Glutamatergic neuron (in vitro differentiated cells): ENCODE data around the gene GNLY. TPM values are rescaled to one million over a fixed set of nuclear protein-coding genes. Genes with fewer than 3 reads are reported as not detected.

Experiments
- DNase-seq: peaks from one replicate; pipeline ENCODE4 v3.0.0; 2022
- H3K27ac Mint-ChIP-seq: one replicate; pipeline ENCODE4 v1.8.0; 2020; ENCODE audit warnings: mild to moderate bottlenecking, mixed read lengths, inconsistent platforms; ENCODE audit not compliant: unreplicated experiment
- H3K27me3 Mint-ChIP-seq: one replicate; pipeline ENCODE4 v1.8.0; 2020; ENCODE audit warnings: mild to moderate bottlenecking, moderate library complexity, mixed read lengths, inconsistent platforms; ENCODE audit not compliant: unreplicated experiment
- H3K36me3 Mint-ChIP-seq: one replicate; pipeline ENCODE4 v1.8.0; 2020; ENCODE audit warnings: mild to moderate bottlenecking, mixed read lengths, inconsistent platforms; ENCODE audit not compliant: unreplicated experiment
- H3K4me1 Mint-ChIP-seq: one replicate; pipeline ENCODE4 v1.8.0; 2020; ENCODE audit warnings: mild to moderate bottlenecking, low read depth, mixed read lengths, inconsistent platforms; ENCODE audit not compliant: unreplicated experiment
- H3K4me3 Mint-ChIP-seq: one replicate; pipeline ENCODE4 v1.8.0; 2020; ENCODE audit warnings: mild to moderate bottlenecking, mixed read lengths, inconsistent platforms; ENCODE audit not compliant: unreplicated experiment
- H3K9me3 Mint-ChIP-seq: one replicate; pipeline ENCODE4 v1.8.0; 2020; ENCODE audit warnings: mild to moderate bottlenecking, moderate library complexity, mixed read lengths, inconsistent platforms; ENCODE audit not compliant: unreplicated experiment
- CTCF ChIP-seq: fragments of 200-600 bp; sonication (generic); IDR thresholded peaks from one replicate; pipeline ENCODE4 v1.5.0; 2021; ENCODE audit not compliant: partially characterized antibody, unreplicated experiment
- total RNA-seq: library from RNA; stranded (reverse); fragmentation: NEBNext Ultra II Directional; extraction: Animal tissue kit (Norgen Biotek cat#: 25700); gene quantifications from one replicate; pipeline ENCODE4 v1.2.1, GENCODE V29; 2021; ENCODE audit not compliant: unreplicated experiment

GNLY gene
- total RNA-seq, 1 donor from 2014 or later, result not detected

- no peak for DNase-seq
- H3K4me1 Mint-ChIP-seq, result peaks cover 19% of the 10 kb centered on the region
- H3K36me3 Mint-ChIP-seq, result no peaks in the 10 kb centered on the region
- TF ChIP-seq CTCF, result no peak
- H3K27me3 Mint-ChIP-seq, result peaks cover 4% of the 10 kb centered on the region
- no peak overlapping the region for H3K4me3 Mint-ChIP-seq
- H3K9me3 Mint-ChIP-seq, result peaks cover 4% of the 10 kb centered on the region
- H3K27ac Mint-ChIP-seq, result no peak overlapping the region
These were observed 33.6 kb downstream of the GNLY start for GRCh38 chr2:85727798-85728197.

- H3K4me1 Mint-ChIP-seq, result peaks cover 21% of the 10 kb centered on the region
- peaks cover 4% of the 10 kb centered on the region for H3K9me3 Mint-ChIP-seq
- H3K27ac Mint-ChIP-seq, result no peak overlapping the region
- H3K36me3 Mint-ChIP-seq, result no peaks in the 10 kb centered on the region
- H3K27me3 Mint-ChIP-seq, result peaks cover 4% of the 10 kb centered on the region
- no peak for DNase-seq
- no peak overlapping the region for H3K4me3 Mint-ChIP-seq
- no peak for TF ChIP-seq CTCF
These were observed 34.2 kb downstream of the GNLY start for GRCh38 chr2:85728342-85728741.

- peak; percentile 89 for TF ChIP-seq CTCF
- Mint-ChIP-seq H3K36me3 (no peaks in the 10 kb centered on the region), H3K27ac (no peak overlapping the region), H3K9me3 (peaks cover 4% of the 10 kb centered on the region), H3K4me1 (peaks cover 19% of the 10 kb centered on the region), H3K4me3 (no peak overlapping the region), H3K27me3 (peaks cover 4% of the 10 kb centered on the region)
- DNase-seq, result peak; percentile 95
These were observed 35.0 kb downstream of the GNLY start for GRCh38 chr2:85728883-85729824.

GRCh38 chr2:85729825-85730510 is 35.8 kb downstream of the GNLY start:
- H3K27me3 Mint-ChIP-seq, result peaks cover 8% of the 10 kb centered on the region
- DNase-seq, result no peak
- peaks cover 4% of the 10 kb centered on the region for H3K9me3 Mint-ChIP-seq
- TF ChIP-seq CTCF, result no peak
- no peak overlapping the region for H3K27ac Mint-ChIP-seq
- H3K36me3 Mint-ChIP-seq, result no peaks in the 10 kb centered on the region
- H3K4me1 Mint-ChIP-seq, result peaks cover 12% of the 10 kb centered on the region
- no peak overlapping the region for H3K4me3 Mint-ChIP-seq
